Fibroblast of lung (primary cell): Measurements from ENCODE around the gene TARS3.

ENCODE experiments used
- EZH2 ChIP-seq: IDR thresholded peaks from 2 replicates; pipeline ENCODE4 v1.5.1; 2012; ENCODE audit warnings: low read length, control low read depth, mild to moderate bottlenecking; ENCODE audit errors: missing control alignments
- TF ChIP-seq, protein P1 (sequence below), 2 donors: IDR thresholded peaks in 1 of 2; conservative IDR thresholded peaks in 1 of 2; 1 replicate in 1 of 2; 2 replicates in 1 of 2; pipeline ENCODE4 v1.5.1; 2011 to 2012; ENCODE audit warnings: low read length in 2 of 2, control low read depth in 1 of 2, inconsistent platforms in 1 of 2, low read depth in 1 of 2, mild to moderate bottlenecking in 1 of 2

DNA sequence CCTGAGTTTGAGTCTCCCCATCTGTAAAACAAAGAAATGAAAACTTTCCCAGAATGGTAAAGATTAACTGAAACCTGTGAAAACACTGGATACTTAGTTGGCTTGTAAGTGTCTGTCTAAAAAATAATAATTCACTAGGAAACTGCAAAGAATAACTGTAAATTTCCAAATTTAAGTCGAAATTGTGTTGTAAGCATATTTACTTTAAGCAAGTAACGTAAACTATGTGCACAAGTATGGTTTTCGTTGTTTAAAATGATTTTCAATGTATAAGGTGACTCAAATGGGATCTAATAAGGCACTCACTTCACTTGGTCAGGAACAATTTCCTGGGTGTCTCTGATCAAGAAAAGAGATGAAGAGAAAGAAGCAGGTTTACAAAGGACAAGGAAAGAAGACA lies 8.5 kb upstream of the TARS3 start:
- no peak for TF ChIP-seq EZH2
- TF ChIP-seq, protein P1, sequence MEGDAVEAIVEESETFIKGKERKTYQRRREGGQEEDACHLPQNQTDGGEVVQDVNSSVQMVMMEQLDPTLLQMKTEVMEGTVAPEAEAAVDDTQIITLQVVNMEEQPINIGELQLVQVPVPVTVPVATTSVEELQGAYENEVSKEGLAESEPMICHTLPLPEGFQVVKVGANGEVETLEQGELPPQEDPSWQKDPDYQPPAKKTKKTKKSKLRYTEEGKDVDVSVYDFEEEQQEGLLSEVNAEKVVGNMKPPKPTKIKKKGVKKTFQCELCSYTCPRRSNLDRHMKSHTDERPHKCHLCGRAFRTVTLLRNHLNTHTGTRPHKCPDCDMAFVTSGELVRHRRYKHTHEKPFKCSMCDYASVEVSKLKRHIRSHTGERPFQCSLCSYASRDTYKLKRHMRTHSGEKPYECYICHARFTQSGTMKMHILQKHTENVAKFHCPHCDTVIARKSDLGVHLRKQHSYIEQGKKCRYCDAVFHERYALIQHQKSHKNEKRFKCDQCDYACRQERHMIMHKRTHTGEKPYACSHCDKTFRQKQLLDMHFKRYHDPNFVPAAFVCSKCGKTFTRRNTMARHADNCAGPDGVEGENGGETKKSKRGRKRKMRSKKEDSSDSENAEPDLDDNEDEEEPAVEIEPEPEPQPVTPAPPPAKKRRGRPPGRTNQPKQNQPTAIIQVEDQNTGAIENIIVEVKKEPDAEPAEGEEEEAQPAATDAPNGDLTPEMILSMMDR (conservative IDR thresholded peaks at IDR 0.05 in 1 of 2, IDR thresholded peaks at IDR 0.05 in 1 of 2; ENCODE audit: low read depth in 1 of 2, low read length in 2 of 2) = no peak
